GOT3 (cell line): ENCODE measurements around the gene SLC22A6.

ENCODE experiments used
- DNase-seq: peaks from one replicate; lab custom pipeline; 2025; ENCODE audit warnings: mixed read lengths; lab: John Stamatoyannopoulos, UW

The SLC22A6 gene

GRCh38 chr11:62984451-62984991, at the start of gene SLC22A6:
TSS of gene SLC22A6 (minus strand) at chr11:62984967. CDS start at chr11:62984690, 277 bp downstream.
- DNase-seq: no peak

GRCh38 chr11:63032457-63032856, 47.7 kb upstream of the SLC22A6 start:
- no peak for DNase-seq

- peak; percentile 56 for DNase-seq
Measured at GRCh38 chr11:63023841-63024648, 39.3 kb upstream of the SLC22A6 start.

- DNase-seq: no peak
Measured at GRCh38 chr11:63023222-63023814, 38.6 kb upstream of the SLC22A6 start.

GRCh38 chr11:63022441-63022840, 37.7 kb upstream of the SLC22A6 start:
- no peak for DNase-seq

- no peak for DNase-seq
Measured at GRCh38 chr11:63020671-63021291, 36.0 kb upstream of the SLC22A6 start.

- DNase-seq: no peak
Measured at GRCh38 chr11:63019506-63019905, 34.7 kb upstream of the SLC22A6 start.

GRCh38 chr11:63017306-63017974, 32.7 kb upstream of the SLC22A6 start:
- no peak for DNase-seq

- DNase-seq: no peak
Measured at GRCh38 chr11:63015521-63016215, 30.9 kb upstream of the SLC22A6 start, which contains the start of gene SLC22A8. TSS of gene SLC22A8 (minus strand) at chr11:63015841. CDS start at chr11:63014958, 883 bp downstream.

GRCh38 chr11:63014408-63015055, 29.8 kb upstream of the SLC22A6 start:
- DNase-seq: no peak

- no peak for DNase-seq
Measured at GRCh38 chr11:63012839-63013238, 28.1 kb upstream of the SLC22A6 start.

GRCh38 chr11:63012430-63012829, 27.7 kb upstream of the SLC22A6 start:
- no peak for DNase-seq

- DNase-seq: no peak
Measured at GRCh38 chr11:63010934-63011439, 26.2 kb upstream of the SLC22A6 start.

GRCh38 chr11:63007920-63008319, 23.2 kb upstream of the SLC22A6 start:
- DNase-seq: no peak

- no peak for DNase-seq
Measured at GRCh38 chr11:63001456-63001855, 16.7 kb upstream of the SLC22A6 start.

- no peak for DNase-seq
Measured at GRCh38 chr11:62999649-63000048, 14.9 kb upstream of the SLC22A6 start.

- no peak for DNase-seq
Measured at GRCh38 chr11:62999156-62999555, 14.4 kb upstream of the SLC22A6 start.

GRCh38 chr11:62996271-62996670, 11.5 kb upstream of the SLC22A6 start:
- no peak for DNase-seq

GRCh38 chr11:62994775-62995174, 10.0 kb upstream of the SLC22A6 start:
- DNase-seq: no peak

- no peak for DNase-seq
Measured at GRCh38 chr11:62988276-62988675, 3.5 kb upstream of the SLC22A6 start.
